ENCODE data around the gene UBR4.

The UBR4 gene

GRCh38 chr1:19055001-19055400 lies 155.1 kb downstream of the UBR4 start:
- DNase-seq (ENCODE audit: low spot score): no peak

GRCh38 chr1:19054216-19054615 lies 155.8 kb downstream of the UBR4 start:
- DNase-seq (ENCODE audit: low spot score): no peak

- DNase-seq (ENCODE audit: low spot score): no peak
Measured at GRCh38 chr1:19053486-19053885, 156.6 kb downstream of the UBR4 start.

GRCh38 chr1:19049798-19050197 lies 160.3 kb downstream of the UBR4 start:
- DNase-seq (ENCODE audit: low spot score): no peak

- no peak for DNase-seq (ENCODE audit: low spot score)
Measured at GRCh38 chr1:19049128-19049768, 160.8 kb downstream of the UBR4 start.

- no peak for DNase-seq (ENCODE audit: low spot score)
Measured at GRCh38 chr1:19046972-19047731, 162.9 kb downstream of the UBR4 start.

- DNase-seq (ENCODE audit: low spot score): no peak
Measured at GRCh38 chr1:19045898-19046880, 163.9 kb downstream of the UBR4 start.

- DNase-seq (ENCODE audit: low spot score): peak; percentile 58
Measured at GRCh38 chr1:19044975-19045831, 164.9 kb downstream of the UBR4 start.

- no peak for DNase-seq (ENCODE audit: low spot score)
Measured at GRCh38 chr1:19044471-19044870, 165.6 kb downstream of the UBR4 start.

GRCh38 chr1:19043579-19044443 lies 166.3 kb downstream of the UBR4 start:
- DNase-seq (ENCODE audit: low spot score): no peak

- DNase-seq (ENCODE audit: low spot score): no peak
Measured at GRCh38 chr1:19042675-19043578, 167.1 kb downstream of the UBR4 start.

GRCh38 chr1:19040010-19040680 lies 169.9 kb downstream of the UBR4 start:
- no peak for DNase-seq (ENCODE audit: low spot score)

GRCh38 chr1:19038732-19039131 lies 171.3 kb downstream of the UBR4 start:
- no peak for DNase-seq (ENCODE audit: low spot score)

GRCh38 chr1:19038096-19038495 lies 172.0 kb downstream of the UBR4 start:
- no peak for DNase-seq (ENCODE audit: low spot score)

- no peak for DNase-seq (ENCODE audit: low spot score)
Measured at GRCh38 chr1:19037659-19038058, 172.4 kb downstream of the UBR4 start.

- no peak for DNase-seq (ENCODE audit: low spot score)
Measured at GRCh38 chr1:19036813-19037605, 173.1 kb downstream of the UBR4 start.

GRCh38 chr1:19036041-19036812 lies 173.8 kb downstream of the UBR4 start:
- no peak for DNase-seq (ENCODE audit: low spot score)
